Measurements from ENCODE around the gene ATP11A.

Gene ATP11A

GRCh38 chr13:112744168-112745021, 54.6 kb downstream of the ATP11A start:
- H3K4me3 ChIP-seq (ENCODE audit: low read depth, low read length) = no peak overlapping the region
- DNase-seq (ENCODE audit: low read depth) = no peak
- TF ChIP-seq, protein P1, sequence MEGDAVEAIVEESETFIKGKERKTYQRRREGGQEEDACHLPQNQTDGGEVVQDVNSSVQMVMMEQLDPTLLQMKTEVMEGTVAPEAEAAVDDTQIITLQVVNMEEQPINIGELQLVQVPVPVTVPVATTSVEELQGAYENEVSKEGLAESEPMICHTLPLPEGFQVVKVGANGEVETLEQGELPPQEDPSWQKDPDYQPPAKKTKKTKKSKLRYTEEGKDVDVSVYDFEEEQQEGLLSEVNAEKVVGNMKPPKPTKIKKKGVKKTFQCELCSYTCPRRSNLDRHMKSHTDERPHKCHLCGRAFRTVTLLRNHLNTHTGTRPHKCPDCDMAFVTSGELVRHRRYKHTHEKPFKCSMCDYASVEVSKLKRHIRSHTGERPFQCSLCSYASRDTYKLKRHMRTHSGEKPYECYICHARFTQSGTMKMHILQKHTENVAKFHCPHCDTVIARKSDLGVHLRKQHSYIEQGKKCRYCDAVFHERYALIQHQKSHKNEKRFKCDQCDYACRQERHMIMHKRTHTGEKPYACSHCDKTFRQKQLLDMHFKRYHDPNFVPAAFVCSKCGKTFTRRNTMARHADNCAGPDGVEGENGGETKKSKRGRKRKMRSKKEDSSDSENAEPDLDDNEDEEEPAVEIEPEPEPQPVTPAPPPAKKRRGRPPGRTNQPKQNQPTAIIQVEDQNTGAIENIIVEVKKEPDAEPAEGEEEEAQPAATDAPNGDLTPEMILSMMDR (IDR thresholded peaks at IDR 0.05; ENCODE audit: low read depth, low read length, missing control alignments) = no peak

DNA sequence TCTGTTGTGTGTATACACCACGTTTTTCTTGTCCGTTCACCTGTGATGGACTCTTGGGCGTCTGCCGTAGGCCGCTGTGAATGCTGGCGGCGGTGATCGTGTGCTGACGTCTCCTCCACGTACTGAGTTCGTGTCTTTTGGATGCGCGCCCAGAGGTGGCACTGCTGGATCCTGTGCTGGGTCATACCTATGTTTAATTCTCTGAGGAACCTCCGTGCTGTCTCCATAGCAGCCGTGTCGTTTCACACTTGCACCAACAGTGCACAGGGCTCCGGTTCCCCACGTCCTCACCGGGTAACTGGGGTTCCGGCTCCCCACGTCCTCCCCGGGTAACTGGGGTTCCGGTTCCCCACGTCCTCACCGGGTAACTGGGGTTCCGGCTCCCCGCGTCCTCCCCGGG, 56.2 kb downstream of the ATP11A start:
- TF ChIP-seq, protein P1 (IDR thresholded peaks at IDR 0.05; ENCODE audit: low read depth, low read length, missing control alignments) = no peak
- DNase-seq (ENCODE audit: low read depth) = no peak
- no peak overlapping the region for H3K4me3 ChIP-seq (ENCODE audit: low read depth, low read length)

DNA sequence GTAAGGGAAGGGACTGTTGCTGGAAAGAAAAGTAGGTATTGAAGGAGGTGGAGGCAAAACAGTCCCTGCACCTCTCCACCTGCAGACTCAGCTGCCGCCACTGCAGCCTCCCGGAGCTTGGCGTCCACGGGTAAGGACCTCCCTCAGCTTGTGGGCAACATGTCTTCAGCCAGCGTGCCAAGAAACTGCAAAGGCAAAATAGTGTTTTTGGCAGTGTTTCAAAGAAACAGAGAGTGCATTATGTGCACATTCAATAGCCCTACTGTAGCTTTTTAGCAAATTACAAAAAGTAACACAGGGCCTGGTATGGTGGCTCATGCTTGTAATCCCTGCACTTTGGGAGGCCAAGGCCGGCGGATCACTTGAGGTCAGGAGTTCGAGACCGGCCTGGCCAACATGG, 57.4 kb downstream of the ATP11A start:
- TF ChIP-seq, protein P1 (IDR thresholded peaks at IDR 0.05; ENCODE audit: low read depth, low read length, missing control alignments) = no peak
- no peak for DNase-seq (ENCODE audit: low read depth)
- H3K4me3 ChIP-seq (ENCODE audit: low read depth, low read length) = no peak overlapping the region

DNA sequence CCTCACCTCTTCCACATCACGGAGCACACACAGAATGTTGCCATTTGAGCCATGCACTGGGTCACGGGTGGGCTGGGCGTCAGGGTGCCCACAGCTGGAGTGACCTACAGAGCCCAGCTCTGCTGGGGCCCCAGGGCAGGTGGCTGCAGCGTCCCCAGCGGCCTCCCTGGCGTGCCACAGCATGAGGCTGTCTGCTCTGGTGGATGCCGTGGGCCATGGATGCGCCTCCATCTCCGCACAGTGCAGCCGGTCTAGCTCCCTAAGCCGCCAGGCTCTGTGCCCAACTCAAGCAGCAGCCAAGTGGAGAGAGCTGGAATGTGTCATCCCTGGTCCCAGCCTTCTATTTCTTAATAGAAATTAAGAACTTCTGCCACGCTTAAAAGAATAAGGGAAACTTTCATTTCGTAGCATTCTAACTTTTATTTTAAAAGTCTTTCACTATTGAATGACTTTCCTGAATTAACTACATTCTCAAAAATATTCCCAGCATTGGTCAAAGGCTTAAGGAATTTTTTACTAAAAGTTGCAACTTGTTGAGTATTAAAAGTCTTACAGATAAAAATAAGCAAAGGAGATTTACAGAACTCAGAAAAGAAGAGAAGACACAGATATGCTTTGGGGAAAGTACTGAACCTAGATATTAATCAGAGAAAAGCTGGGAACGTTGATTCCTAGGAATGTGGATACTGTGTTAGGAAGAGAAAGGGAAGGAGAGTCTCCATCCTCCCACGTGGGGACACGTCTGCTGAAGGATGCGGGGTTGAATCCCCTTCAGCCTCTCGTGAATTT, 59.3 kb downstream of the ATP11A start:
- H3K4me3 ChIP-seq (ENCODE audit: low read depth, low read length) = no peak overlapping the region
- TF ChIP-seq, protein P1 (IDR thresholded peaks at IDR 0.05; ENCODE audit: low read depth, low read length, missing control alignments) = no peak
- no peak for DNase-seq (ENCODE audit: low read depth)

DNA sequence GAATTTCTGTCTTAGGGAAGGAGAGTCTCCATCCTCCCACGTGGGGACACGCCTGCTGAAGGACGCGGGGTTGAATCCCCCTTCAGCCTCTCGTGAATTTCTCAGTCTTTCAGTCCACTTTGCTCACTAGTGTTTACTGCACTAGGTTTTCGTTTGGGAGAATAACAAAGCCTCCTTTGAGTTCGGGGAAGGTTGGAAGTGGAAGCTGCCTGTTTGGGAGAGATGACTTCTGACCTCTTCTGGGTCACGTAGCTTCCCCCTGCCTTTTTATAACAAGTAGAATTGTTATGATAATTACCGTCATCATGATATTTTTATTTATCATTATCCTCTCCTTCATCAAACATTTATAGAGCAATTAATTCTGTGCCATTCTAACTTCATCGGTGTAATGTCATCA, 60.7 kb downstream of the ATP11A start:
- no peak overlapping the region for H3K4me3 ChIP-seq (ENCODE audit: low read depth, low read length)
- DNase-seq (ENCODE audit: low read depth) = no peak
- TF ChIP-seq, protein P1 (IDR thresholded peaks at IDR 0.05; ENCODE audit: low read depth, low read length, missing control alignments) = no peak

GRCh38 chr13:112751617-112752016, 61.8 kb downstream of the ATP11A start:
- TF ChIP-seq, protein P1 (IDR thresholded peaks at IDR 0.05; ENCODE audit: low read depth, low read length, missing control alignments) = no peak
- no peak for DNase-seq (ENCODE audit: low read depth)
- H3K4me3 ChIP-seq (ENCODE audit: low read depth, low read length) = no peak overlapping the region
